ENCODE data around the gene ARHGEF10L.

- TF ChIP-seq TAF1 (IDR thresholded peaks at IDR 0.05; ENCODE audit: low read depth, low read length): no peak
- TF ChIP-seq POLR2A (IDR thresholded peaks at IDR 0.05; ENCODE audit: low read depth, low read length): no peak
- no peak for TF ChIP-seq POLR2AphosphoS5 (IDR thresholded peaks at IDR 0.05; ENCODE audit: low read depth, low read length)
- TF ChIP-seq SPI1 (IDR thresholded peaks at IDR 0.05; ENCODE audit: low read depth, low read length): no peak
Observed at GRCh38 chr1:17639703-17640340, 100.3 kb downstream of the ARHGEF10L start.
